ENCODE results near the gene GPI. TPM values are rescaled to one million over a fixed set of nuclear protein-coding genes. Genes with fewer than 3 reads are reported as not detected.
A peak's percentile ranks its signal among the peaks of the same experiment; 100 is the strongest.
"Not testable (repeated sequence)": the region's sequence is repeated elsewhere in the genome, so short reads cannot be mapped to it uniquely, and the experiment has no call there.

The GPI gene
- total RNA-seq, 1 experiment from 2014 or later, result 400 TPM

- no peaks in the 10 kb centered on the region for H3K27me3 ChIP-seq
- peak overlapping the region; percentile 42 for H3K4me3 ChIP-seq
- peaks cover 8% of the 10 kb centered on the region for H3K36me3 ChIP-seq
- peak; percentile 98 for DNase-seq
- H3K9me3 ChIP-seq, result no peaks in the 10 kb centered on the region
Measured at GRCh38 chr19:34359140-34359953, 5.6 kb upstream of the GPI start.

DNA sequence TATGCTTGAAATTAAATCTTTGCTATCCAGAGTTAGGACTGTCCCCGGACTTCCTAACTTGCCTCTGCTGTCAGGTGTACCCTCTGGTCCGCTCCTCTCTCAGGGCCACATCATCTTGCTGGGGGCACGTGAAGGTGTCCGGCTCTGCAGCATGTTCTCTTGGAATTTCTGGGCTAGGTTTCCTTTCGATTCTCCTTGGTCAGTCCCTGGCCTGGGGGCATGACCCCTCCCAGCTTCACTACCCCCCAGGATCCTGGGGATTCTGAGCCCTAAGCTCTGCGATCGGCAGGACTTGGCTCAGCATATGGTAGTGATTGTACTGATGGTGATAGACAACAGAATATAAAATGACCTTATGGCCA lies 5.1 kb upstream of the GPI start:
- peaks cover 8% of the 10 kb centered on the region for H3K36me3 ChIP-seq
- no peaks in the 10 kb centered on the region for H3K9me3 ChIP-seq
- DNase-seq, result no peak
- H3K4me3 ChIP-seq, result peak overlapping the region; percentile 42
- no peaks in the 10 kb centered on the region for H3K27me3 ChIP-seq

GRCh38 chr19:34360354-34360909 lies 4.6 kb upstream of the GPI start:
- no peaks in the 10 kb centered on the region for H3K27me3 ChIP-seq
- DNase-seq, result no peak
- H3K36me3 ChIP-seq, result peaks cover 7% of the 10 kb centered on the region
- H3K9me3 ChIP-seq, result no peaks in the 10 kb centered on the region
- no peak overlapping the region for H3K4me3 ChIP-seq

DNA sequence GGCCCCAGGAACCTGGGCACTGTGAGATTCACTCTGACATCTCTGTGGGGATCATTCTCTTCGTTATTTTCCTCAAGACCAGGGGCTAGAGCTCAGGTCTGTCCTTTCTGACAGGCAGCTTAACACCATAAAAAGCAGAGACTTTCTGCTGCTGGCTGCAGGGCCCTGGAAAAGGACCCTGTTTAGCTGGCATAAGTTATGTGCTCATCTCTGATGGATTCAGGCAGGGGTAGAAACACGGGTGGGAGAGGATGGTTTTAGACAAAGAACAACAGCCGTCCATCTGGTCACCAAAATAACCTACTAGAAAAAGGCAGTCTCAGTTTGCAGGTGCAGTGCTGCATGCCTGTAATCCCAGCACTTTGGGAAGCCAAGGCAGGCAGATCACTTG lies 2.3 kb upstream of the GPI start:
- H3K27me3 ChIP-seq, result no peaks in the 10 kb centered on the region
- no peak overlapping the region for H3K4me3 ChIP-seq
- peaks cover 23% of the 10 kb centered on the region for H3K36me3 ChIP-seq
- H3K9me3 ChIP-seq, result no peaks in the 10 kb centered on the region
- no peak for DNase-seq

DNA sequence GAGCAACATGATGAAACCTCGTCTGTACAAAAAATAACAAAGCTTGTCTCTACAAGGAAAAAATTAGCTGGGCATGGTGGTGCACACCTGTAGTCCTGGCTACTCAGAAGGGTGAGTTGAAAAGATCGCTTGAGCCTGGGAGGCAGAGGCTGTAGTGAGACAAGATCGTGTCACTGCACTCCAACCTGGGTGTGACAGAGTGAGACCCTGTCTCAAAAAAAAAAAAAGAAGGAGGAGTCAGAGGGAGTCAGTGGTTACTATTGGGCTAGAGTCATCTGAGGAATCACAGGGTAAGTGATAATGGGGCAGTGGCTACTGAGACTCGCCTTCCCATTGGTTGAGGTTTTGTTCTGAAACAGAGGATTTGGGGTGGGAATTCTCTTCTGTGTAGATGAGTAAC lies 1.9 kb upstream of the GPI start:
- Histone ChIP-seq H3K36me3 (peaks cover 25% of the 10 kb centered on the region), H3K4me3 (no peak overlapping the region), H3K27me3 (no peaks in the 10 kb centered on the region), H3K9me3 (no peaks in the 10 kb centered on the region)
- DNase-seq, result no peak

DNA sequence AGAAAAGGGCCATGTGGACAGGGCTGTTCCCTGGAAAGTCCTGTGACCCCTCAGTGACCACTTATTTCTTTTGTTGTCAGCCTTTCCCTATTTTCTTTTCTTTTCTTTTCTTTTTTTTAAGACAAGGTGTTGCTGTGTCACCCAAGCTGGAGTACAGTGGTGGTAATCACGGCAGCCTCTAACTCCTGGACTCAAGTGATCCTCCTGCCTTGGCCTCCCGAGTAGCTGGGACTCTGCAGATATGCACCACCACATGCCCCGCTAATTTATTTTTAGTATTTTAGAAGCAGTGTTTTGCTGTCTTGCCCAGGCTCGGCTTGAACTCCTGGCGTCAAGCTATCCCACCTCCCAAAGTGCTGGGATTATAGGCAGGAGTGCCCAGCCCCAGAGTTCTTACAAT lies 1.1 kb upstream of the GPI start:
- H3K4me3 ChIP-seq, result no peak overlapping the region
- peaks cover 34% of the 10 kb centered on the region for H3K36me3 ChIP-seq
- H3K9me3 ChIP-seq, result no peaks in the 10 kb centered on the region
- no peak for DNase-seq
- no peaks in the 10 kb centered on the region for H3K27me3 ChIP-seq

- no peaks in the 10 kb centered on the region for H3K27me3 ChIP-seq
- H3K36me3 ChIP-seq, result peaks cover 39% of the 10 kb centered on the region
- DNase-seq, result no peak
- peak overlapping the region; percentile 82 for H3K4me3 ChIP-seq
- no peaks in the 10 kb centered on the region for H3K9me3 ChIP-seq
Measured at GRCh38 chr19:34364462-34364829, 550 bp upstream of the GPI start.

DNA sequence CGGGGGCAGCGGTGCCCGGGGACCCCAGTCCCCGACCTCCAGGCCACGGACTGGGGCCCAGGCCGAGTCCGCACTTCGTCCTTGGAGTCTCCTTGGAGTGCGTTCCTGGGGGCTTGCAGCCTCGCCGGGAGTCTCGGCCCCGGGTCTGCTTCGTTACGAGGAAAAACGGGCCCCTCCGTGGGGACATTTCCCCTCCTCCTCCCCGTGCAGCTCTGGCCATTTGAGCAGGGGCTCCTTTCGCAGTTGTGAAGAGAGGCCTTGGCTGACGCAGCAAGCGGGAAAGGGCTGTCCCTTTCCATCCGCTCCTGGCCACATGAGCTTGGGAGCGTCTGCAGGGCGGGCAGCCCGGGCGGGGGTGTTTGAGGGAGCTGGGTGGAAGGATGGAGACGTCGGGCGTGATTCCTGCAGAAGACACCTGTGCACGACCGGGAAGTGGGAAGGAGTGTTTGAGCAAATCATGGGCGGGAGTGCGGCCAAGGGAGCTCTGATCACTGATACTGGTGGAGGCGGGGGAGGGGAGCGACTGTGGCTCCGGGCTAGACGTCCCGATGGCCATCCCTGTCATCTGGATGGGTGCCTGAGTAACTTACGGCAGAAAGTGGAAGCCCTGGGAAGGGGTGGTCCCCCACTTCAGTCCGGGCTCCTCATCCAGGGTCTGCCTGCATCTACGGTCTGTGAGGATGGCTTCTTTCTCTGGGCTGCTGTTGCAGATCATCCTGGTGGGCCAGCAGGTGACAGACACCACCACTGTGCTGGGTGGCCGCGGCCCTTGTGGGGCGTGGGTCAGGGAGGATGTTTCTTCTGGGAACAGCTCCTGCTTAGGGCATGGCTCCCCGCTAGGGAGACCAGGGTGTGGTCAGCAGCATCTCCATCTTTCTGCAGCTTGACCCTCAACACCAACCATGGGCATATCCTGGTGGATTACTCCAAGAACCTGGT lies 736 bp downstream of the GPI start:
- peak; percentile 47 for DNase-seq
- Histone ChIP-seq H3K27me3 (no peaks in the 10 kb centered on the region), H3K4me3 (peak overlapping the region; percentile 82), H3K9me3 (no peaks in the 10 kb centered on the region), H3K36me3 (peaks cover 52% of the 10 kb centered on the region)

- Histone ChIP-seq H3K9me3 (no peaks in the 10 kb centered on the region), H3K27me3 (no peaks in the 10 kb centered on the region), H3K4me3 (peak overlapping the region; percentile 82), H3K36me3 (peaks cover 62% of the 10 kb centered on the region)
- peak; percentile 18 for DNase-seq
Measured at GRCh38 chr19:34366738-34367623, 2.0 kb downstream of the GPI start.

GRCh38 chr19:34367624-34367957 lies 2.6 kb downstream of the GPI start:
- DNase-seq, result no peak
- Histone ChIP-seq H3K27me3 (no peaks in the 10 kb centered on the region), H3K36me3 (peaks cover 69% of the 10 kb centered on the region), H3K4me3 (no peak overlapping the region), H3K9me3 (no peaks in the 10 kb centered on the region)

- Histone ChIP-seq H3K27me3 (no peaks in the 10 kb centered on the region), H3K9me3 (no peaks in the 10 kb centered on the region), H3K36me3 (peaks cover 70% of the 10 kb centered on the region), H3K4me3 (no peak overlapping the region)
- DNase-seq, result no peak
Measured at GRCh38 chr19:34368338-34368737, 3.3 kb downstream of the GPI start.

- not testable (repeated sequence) for H3K9me3 ChIP-seq, H3K4me3 ChIP-seq, DNase-seq, H3K27me3 ChIP-seq
- peaks cover 74% of the 10 kb centered on the region for H3K36me3 ChIP-seq
Measured at GRCh38 chr19:34369166-34369565, 4.2 kb downstream of the GPI start.

DNA sequence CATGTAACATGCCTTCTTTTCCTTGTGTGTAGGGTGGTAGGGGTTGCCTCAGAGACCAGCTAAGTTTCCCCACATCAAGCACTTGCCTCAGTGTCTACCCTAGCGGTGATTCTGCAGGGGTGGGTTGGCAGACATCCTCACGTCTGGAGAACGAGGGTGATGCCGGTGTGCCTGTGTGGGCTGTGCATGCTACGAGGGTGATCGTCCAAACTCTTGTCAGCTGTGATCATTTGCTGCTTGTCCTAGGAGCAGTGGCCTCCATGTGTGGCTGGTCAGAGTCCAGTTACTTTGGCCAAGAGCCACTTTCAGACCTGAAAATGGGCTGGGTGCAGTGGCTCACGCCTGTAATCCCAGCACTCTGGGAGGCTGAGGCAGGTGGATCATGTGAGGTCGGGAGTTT lies 5.1 kb downstream of the GPI start:
- no peak overlapping the region for H3K4me3 ChIP-seq
- H3K27me3 ChIP-seq, result no peaks in the 10 kb centered on the region
- DNase-seq, result no peak
- H3K9me3 ChIP-seq, result no peaks in the 10 kb centered on the region
- peaks cover 83% of the 10 kb centered on the region for H3K36me3 ChIP-seq

GRCh38 chr19:34370983-34371382 lies 6.0 kb downstream of the GPI start:
- no peak overlapping the region for H3K4me3 ChIP-seq
- H3K36me3 ChIP-seq, result peaks cover 88% of the 10 kb centered on the region
- H3K27me3 ChIP-seq, result no peaks in the 10 kb centered on the region
- no peak for DNase-seq
- no peaks in the 10 kb centered on the region for H3K9me3 ChIP-seq

DNA sequence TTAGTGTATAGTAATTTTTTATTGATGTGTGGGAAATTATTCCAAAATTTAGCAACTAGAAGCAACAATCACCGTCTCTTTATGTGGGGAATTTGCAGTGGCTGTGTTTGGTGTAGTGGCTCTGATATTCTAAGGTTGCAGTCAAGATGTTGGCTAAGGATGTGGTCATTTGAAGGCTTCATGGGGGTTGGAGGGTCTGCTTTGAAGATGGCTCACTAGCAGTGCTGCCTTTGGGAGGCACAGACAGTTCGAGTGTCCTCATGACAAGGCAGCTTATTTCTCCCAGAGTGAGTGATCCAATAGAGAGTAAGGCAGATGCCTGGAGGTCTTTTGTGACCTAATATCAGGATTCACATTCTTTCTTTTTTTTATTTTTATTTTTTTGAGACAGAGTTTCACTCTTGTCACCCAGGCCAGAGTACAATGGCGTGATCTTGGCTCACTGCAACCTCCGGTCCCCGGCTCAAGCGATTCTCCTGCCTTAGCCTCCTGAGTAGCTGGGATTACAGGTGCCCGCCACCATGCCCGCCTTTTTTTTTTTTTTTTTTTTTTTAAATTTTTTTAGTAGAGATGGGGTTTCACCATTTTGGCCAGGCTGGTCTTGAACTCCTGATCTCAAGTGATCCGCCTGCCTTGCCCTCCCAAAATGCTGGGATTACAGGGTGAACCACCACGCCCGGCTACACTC lies 8.7 kb downstream of the GPI start:
- Histone ChIP-seq H3K27me3 (no peaks in the 10 kb centered on the region), H3K36me3 (peaks cover 83% of the 10 kb centered on the region), H3K4me3 (no peak overlapping the region), H3K9me3 (no peaks in the 10 kb centered on the region)
- no peak for DNase-seq

GRCh38 chr19:34375598-34375997 lies 10.6 kb downstream of the GPI start:
- Histone ChIP-seq H3K36me3 (peaks cover 81% of the 10 kb centered on the region), H3K27me3 (no peaks in the 10 kb centered on the region), H3K4me3 (no peak overlapping the region), H3K9me3 (no peaks in the 10 kb centered on the region)
- no peak for DNase-seq
